Suppressor macrophage (primary cell): ENCODE data around the gene KCNK7.

Experiments
- DNase-seq, 4 experiments: peaks; one replicate each; pipeline ENCODE4 v3.0.0-alpha.2; 2020 to 2022

The KCNK7 gene

GRCh38 chr11:65611028-65611757 lies 15.6 kb upstream of the KCNK7 start:
- DNase-seq = peak; percentile 85 to 93 (median 91)

GRCh38 chr11:65610404-65610803 lies 14.8 kb upstream of the KCNK7 start:
- peak in 3 of 4 experiments; percentile 30 to 54 (median 37) for DNase-seq

GRCh38 chr11:65609665-65610064 lies 14.1 kb upstream of the KCNK7 start:
- no peak for DNase-seq

- no peak for DNase-seq
Observed at GRCh38 chr11:65609229-65609628, 13.6 kb upstream of the KCNK7 start.

GRCh38 chr11:65607614-65608426 lies 12.2 kb upstream of the KCNK7 start:
- DNase-seq = no peak

- no peak for DNase-seq
Observed at GRCh38 chr11:65606876-65607613, 11.4 kb upstream of the KCNK7 start.

- DNase-seq = no peak
Observed at GRCh38 chr11:65604258-65604657, 8.7 kb upstream of the KCNK7 start.

GRCh38 chr11:65599955-65600246 lies 4.3 kb upstream of the KCNK7 start:
- DNase-seq = no peak

- DNase-seq = no peak
Observed at GRCh38 chr11:65599216-65599954, 3.8 kb upstream of the KCNK7 start.

GRCh38 chr11:65598258-65598699 lies 2.7 kb upstream of the KCNK7 start:
- no peak for DNase-seq

GRCh38 chr11:65596520-65596919 lies 920 bp upstream of the KCNK7 start:
- no peak for DNase-seq

- no peak for DNase-seq
Observed at GRCh38 chr11:65595131-65595530, 469 bp downstream of the KCNK7 start.

GRCh38 chr11:65593518-65594414 lies 1.8 kb downstream of the KCNK7 start:
- DNase-seq = peak; percentile 53 to 73 (median 69)

GRCh38 chr11:65592858-65593517 lies 2.6 kb downstream of the KCNK7 start:
- DNase-seq = no peak

- DNase-seq = no peak
Observed at GRCh38 chr11:65591939-65592857, 3.4 kb downstream of the KCNK7 start.

GRCh38 chr11:65590240-65590738 lies 5.3 kb downstream of the KCNK7 start:
- DNase-seq = no peak

- DNase-seq = no peak
Observed at GRCh38 chr11:65589444-65590239, 6.0 kb downstream of the KCNK7 start.

GRCh38 chr11:65588199-65589054 lies 7.2 kb downstream of the KCNK7 start:
- peak; percentile 67 to 87 (median 82) for DNase-seq
